Activated CD8-positive, alpha-beta memory T cell treated with anti-CD3 and anti-CD28 coated beads, Interleukin-2, amount 50 U/mL, for 24 hours (primary cell): Measurements from ENCODE around the gene RSPO3.
A peak's percentile ranks its signal among the peaks of the same experiment; 100 is the strongest.

Experiments used
- DNase-seq: peaks from one replicate; pipeline ENCODE4 v3.0.0-alpha.2; 2020; ENCODE audit errors: extremely low read depth

The RSPO3 gene

GRCh38 chr6:127160484-127160883 lies 42.0 kb downstream of the RSPO3 start:
- no peak for DNase-seq

GRCh38 chr6:127162836-127163235 lies 44.4 kb downstream of the RSPO3 start:
- no peak for DNase-seq

- DNase-seq, result no peak
Measured at GRCh38 chr6:127164036-127164435, 45.6 kb downstream of the RSPO3 start.

GRCh38 chr6:127164565-127164964 lies 46.1 kb downstream of the RSPO3 start:
- DNase-seq, result no peak

- DNase-seq, result no peak
Measured at GRCh38 chr6:127173156-127173940, 54.9 kb downstream of the RSPO3 start.

- DNase-seq, result no peak
Measured at GRCh38 chr6:127176146-127176545, 57.7 kb downstream of the RSPO3 start.

DNA sequence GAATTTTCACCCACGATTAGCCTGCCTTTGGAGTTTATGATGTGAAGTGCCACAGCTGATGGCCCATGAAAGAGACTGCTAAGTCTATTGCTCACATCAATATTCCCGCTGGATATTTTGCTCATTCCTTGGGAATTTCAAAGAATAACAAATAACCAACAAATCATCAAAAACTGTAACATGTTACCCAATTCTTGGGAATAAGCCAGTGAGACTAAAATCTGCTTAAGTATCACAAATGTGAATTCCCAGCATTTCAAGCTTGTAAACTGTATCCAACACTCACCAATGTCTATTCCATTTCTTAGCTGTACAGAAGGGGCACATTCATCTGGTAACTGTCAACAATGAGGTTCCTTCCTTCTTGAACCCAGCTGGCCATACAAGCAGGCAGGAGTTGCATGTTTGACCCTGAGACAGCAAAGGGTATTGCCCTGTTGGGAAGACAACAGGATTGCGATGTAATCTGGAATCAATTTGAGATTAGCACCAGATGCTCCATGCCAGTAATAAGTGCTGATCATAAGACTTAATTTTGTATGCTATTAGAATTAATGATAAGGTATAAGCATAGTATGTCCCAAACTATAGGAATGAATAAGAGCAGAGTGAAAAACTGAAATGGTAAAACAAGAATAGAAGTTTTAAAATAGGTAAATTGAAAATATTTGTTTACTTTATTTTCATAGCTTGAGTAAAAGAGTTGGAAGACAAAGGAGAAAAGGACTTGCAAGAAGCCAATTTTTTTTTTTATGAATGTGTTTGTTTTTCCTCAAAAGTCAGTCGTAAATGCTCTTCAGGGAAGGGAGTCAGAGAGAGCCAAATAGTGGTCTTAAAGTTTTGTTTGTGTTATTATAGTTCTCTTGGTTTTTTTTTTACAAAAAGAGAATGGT lies 58.8 kb downstream of the RSPO3 start:
- no peak for DNase-seq

GRCh38 chr6:127177923-127178231 lies 59.4 kb downstream of the RSPO3 start:
- DNase-seq, result no peak

DNA sequence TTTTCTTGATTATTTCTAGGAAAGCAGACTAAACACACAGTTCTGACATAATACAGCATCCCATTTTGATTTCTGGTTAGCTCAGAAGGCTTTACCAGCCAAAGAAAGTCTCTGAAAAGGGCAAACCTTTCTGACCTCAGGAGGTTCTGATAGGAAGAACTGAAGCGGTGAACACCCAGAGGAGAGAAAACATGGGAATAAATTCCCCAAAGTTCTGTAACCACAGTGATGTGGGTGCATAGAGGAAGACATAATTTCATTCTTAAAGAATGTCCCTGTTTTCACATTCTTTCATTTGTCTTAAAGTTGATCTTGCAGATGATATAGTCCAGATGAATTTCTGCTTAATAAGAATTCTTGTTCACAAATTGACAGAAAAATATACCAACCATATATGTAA lies 60.3 kb downstream of the RSPO3 start:
- DNase-seq, result no peak

DNA sequence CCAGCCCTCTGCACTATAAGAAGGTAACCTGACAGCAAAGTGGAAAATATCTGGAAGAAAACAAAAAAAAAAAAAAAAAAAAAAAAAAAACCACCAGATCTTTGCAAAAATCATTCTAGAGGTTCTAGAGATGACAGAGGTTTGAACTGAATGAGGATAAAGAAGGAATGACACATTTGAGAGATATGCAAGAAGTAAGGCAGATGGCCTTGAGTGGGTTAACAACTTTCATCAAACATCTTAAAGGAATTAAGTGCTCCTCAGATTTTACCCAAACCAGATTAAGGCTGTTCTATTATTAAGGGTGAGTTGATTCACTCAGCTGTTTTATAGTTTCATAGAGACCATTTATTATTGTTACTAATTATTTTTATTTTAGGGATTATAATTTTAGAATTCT lies 62.0 kb downstream of the RSPO3 start:
- DNase-seq, result no peak

- DNase-seq, result no peak
Measured at GRCh38 chr6:127182501-127182900, 64.0 kb downstream of the RSPO3 start.

GRCh38 chr6:127185437-127185995 lies 67.0 kb downstream of the RSPO3 start:
- no peak for DNase-seq

- peak; percentile 17 for DNase-seq
Measured at GRCh38 chr6:127186889-127187288, 68.4 kb downstream of the RSPO3 start.

DNA sequence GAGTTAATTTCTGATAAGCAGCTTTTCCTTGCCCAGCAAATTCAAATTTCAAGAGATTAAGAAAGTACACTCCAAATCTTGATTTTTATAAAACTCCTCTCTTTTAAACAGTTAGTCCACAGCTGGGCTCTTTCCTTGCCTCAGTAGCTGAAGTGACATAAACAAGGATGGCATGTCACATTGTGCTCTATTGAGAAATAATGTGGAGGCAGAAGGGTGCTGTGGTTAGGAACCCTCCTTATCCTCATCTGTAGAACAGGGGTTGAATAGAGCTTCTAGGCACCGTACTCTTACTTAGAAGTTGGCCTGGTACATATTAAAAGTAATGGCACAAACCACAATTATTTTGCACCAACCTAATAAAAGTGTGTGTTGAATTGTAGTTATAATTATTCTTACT lies 70.3 kb downstream of the RSPO3 start:
- no peak for DNase-seq

GRCh38 chr6:127190552-127190951 lies 72.1 kb downstream of the RSPO3 start:
- DNase-seq, result no peak

GRCh38 chr6:127191716-127192115 lies 73.2 kb downstream of the RSPO3 start:
- DNase-seq, result no peak

DNA sequence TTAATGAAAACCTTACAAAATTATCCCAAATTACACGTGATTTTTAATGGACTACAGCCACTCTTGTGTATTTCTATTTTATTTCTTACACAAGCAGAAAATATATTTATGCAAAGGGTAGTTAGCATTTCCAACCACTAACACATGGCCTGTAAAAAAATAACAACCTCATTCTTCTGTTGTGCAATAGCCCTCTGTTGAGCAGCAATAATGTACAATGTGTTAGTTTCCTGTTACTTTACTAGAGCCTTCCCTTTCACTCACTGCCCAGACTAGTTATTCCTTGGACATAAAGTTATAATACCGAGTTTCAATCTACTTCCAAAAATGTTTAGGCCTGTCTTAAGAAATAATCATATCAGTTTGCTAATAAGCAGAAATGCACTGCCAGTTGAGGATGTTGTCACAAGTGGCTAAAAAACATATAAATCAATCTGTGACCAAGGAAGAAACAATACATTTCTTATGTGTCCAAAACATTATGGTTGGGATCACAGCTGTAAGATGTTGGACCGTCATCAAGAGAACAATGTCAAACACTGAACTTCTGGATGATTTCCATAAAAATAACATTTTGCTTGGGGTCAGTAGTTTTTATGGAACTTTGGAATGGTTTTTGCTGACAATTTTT lies 74.6 kb downstream of the RSPO3 start:
- no peak for DNase-seq

DNA sequence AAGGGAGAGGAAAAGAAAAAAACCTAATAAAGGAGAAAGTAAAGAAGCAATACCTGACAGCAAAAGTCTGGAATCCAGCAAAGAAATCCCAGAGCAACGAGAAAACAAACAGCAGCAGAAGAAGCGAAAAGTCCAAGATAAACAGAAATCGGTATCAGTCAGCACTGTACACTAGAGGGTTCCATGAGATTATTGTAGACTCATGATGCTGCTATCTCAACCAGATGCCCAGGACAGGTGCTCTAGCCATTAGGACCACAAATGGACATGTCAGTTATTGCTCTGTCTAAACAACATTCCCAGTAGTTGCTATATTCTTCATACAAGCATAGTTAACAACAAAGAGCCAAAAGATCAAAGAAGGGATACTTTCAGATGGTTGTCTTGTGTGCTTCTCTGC lies 77.4 kb downstream of the RSPO3 start:
- no peak for DNase-seq

DNA sequence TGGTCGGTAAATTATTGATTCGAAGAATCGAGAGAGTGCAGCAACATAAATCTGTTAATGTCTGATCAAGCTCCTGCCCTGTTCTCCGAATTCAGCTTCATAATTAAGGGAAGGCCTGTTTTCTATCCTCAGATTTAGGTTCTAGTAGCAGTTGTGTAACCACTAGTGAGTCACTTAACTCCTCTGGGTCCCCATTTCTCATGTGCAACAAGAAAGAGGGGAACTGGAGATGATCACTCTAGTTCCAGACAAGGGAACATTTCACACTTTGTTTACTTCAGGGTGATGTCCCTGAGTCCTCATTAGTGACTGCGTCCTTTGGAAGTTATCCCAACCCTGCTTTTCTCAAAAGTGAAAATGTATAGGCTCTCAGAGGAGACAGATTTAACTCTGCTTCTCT lies 80.1 kb downstream of the RSPO3 start:
- DNase-seq, result no peak

GRCh38 chr6:127199470-127199869 lies 81.0 kb downstream of the RSPO3 start:
- no peak for DNase-seq

DNA sequence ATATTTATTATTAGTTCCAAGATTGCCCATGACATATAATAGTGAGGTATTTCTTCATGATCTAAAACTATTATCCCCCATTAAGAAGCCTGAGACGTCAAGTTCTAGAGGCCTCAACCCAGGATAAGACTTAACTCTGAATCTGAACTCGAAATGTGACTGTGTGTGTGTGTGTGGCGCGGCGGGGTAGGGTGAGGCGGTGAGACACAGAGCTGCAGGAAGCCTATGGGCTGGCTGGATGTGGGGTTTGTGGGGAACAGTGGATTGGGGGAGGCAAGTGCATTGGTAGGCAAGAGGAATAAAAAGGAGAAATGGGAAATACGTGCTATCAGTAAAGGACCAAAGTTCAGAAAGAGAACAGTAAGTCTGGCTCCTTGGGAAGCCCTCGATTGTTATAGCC lies 81.6 kb downstream of the RSPO3 start:
- no peak for DNase-seq

DNA sequence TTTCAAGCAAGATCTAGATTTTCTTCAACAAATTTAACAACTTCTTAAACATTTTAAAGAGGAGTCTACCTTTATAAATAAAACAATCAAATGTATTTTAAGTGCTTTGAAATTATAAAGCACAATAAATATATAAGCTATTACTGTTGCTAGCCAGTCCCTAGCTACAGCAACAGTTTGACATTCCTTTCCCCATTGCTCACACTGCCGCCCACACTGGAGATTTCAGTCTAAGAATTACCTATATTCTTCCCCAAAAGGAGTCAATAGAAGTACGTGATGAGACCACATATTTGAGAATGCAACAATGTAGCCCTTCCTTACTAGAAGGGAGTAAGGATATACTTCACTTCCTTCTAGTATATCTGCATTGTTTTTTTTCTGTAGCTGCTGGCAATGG lies 82.8 kb downstream of the RSPO3 start:
- no peak for DNase-seq
